H54 (cell line): Measurements from ENCODE around the gene VPS13A.
"Not testable (repeated sequence)": the region's sequence is repeated elsewhere in the genome, so short reads cannot be mapped to it uniquely, and the experiment has no call there.

ENCODE experiments used
- DNase-seq: peaks from one replicate; pipeline ENCODE4 v3.0.0; 2011; ENCODE audit warnings: low spot score, mixed read lengths; ENCODE audit not compliant: insufficient read length
- FAIRE-seq: peaks from 3 replicates; lab custom pipeline; 2011; peaks lifted over from hg19 to GRCh38; lab: Jason Lieb, UNC
- POLR2A ChIP-seq: IDR thresholded peaks from 2 replicates; pipeline ENCODE4 v1.6.1; 2011; ENCODE audit warnings: low read depth, mild to moderate bottlenecking, low read length

Gene VPS13A

DNA sequence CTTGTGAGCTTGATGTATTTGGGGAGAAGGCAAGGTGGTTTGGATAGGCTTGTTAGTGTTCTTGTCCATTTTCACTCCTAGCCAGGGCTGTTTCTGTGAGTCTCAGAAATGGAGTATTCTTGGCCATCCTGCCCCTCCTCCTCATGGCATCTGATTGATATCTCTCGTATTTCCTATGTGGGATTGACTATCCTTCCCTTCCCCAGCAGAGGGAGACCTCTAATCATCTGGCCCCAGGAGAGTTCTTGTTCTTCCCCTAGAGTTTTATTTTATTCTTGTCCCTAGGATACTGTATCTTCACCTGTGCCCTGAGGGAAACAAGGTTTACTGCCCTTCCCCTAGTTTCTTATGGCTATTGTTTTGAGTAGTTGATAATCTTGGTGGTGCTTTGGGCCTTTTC lies 114.4 kb downstream of the VPS13A start:
- FAIRE-seq (peak; percentile 92), DNase-seq (peak; percentile 15)
- no peak for TF ChIP-seq POLR2A

DNA sequence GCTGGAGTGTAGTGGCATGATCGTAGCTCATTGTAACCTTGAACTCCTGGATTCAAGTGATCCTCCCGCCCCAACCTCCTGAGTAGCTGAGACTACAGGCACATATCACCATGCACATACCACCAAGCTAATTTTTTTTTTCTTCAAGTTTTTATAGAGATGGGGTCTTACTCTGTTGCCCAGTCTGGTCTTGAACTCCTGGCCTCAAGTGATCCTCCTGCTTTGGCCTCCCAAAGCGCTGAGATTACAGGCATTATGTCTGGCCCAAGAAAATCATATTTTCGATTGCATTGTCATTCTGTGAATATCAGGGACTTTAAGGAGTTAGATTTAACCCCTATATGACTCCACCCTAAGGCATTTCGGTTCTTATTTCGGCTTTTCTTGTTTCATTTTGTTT lies 116.6 kb downstream of the VPS13A start:
- no peak for FAIRE-seq
- no peak for DNase-seq
- no peak for TF ChIP-seq POLR2A

DNA sequence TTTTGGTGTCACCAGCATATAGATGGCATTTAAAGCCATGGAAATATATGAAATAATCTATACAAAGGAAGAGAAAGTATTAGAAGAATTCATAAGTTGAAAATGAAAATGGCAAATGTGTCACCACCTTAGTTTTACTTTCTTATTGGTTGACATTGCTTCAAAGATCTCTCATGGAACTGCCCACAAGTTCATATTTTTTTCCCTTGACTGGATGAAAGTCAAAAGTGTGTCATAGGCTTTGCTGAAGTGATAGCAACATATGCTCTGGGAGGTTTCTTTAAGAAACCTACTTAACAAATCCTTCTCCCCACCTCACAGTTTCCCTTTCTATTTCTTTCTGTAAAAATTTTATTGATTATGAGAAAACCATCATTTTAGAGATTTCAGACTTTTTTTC lies 127.2 kb downstream of the VPS13A start:
- TF ChIP-seq POLR2A, result no peak
- FAIRE-seq, result no peak
- no peak for DNase-seq

DNA sequence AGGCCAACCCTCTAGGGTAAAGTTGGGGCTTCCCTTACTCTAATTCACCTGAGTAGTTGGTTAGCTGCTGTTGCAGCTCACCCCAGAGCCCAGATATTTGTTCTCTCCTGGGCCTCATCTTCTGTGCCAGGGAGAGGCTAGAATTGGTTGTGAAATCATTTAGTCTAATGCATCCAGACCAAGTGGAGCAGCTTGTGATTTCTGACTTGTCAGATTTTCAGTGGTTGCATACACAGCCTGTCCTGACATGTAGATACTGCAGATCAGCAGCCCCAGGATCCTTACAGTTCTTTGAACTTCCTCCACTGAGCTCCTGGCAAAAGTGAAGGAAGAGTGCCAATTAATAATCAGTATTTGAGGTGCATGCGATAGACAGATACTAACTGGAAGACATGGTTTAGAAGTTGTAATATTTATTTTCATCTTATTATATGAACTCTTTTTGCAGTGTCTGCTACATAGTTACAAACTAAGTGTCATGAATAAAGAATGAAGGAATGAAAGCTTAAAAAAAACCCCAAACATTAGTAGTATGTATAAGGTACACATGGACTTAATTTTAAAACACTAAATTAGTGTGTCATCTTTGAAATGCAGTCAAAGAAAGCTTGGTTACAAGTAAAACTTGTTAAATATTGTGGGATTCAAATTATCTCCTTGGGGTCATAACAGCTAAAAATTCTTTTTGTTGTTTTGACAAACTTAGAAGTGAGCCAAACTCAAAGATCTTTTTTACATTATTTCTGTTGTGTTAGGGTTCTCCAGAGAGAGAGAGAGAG lies 128.5 kb downstream of the VPS13A start:
- FAIRE-seq (peak; percentile 85), DNase-seq (no peak)
- TF ChIP-seq POLR2A, result no peak

DNA sequence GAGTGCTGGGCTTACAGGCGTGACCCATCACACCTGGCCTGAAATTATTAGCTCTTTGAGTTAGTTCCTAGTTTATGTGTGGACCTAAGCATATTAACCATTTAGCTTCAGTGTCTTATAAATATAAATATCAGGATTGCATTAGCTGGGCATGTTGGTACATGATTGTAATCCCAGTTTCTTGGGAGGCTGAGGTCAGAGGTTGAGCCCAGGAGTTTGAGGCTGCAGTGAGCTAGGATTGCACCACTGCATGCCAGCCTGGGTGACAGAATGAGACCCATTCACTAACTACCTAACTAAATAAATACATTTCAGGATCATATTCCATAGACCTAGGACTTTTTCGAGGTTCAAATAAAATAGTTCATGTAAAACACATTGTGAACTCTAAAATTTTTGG lies 129.8 kb downstream of the VPS13A start:
- no peak for TF ChIP-seq POLR2A
- FAIRE-seq, result no peak
- no peak for DNase-seq

DNA sequence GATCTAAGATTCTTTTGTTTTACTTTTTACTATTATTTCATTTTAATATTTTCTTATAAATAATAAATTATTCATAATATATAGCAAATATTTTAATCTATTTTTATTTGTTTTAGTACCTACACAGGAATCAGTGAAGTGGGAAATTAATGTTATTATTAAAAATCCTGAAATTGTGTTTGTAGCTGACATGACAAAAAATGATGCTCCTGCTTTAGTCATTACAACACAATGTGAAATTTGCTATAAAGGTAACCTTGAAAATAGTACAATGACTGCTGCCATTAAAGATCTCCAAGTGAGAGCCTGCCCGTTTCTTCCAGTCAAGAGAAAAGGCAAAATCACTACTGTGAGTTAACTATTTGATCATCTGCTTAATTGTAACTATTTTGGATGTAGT lies 138.7 kb downstream of the VPS13A start:
- TF ChIP-seq POLR2A, result no peak
- no peak for FAIRE-seq
- DNase-seq, result no peak

DNA sequence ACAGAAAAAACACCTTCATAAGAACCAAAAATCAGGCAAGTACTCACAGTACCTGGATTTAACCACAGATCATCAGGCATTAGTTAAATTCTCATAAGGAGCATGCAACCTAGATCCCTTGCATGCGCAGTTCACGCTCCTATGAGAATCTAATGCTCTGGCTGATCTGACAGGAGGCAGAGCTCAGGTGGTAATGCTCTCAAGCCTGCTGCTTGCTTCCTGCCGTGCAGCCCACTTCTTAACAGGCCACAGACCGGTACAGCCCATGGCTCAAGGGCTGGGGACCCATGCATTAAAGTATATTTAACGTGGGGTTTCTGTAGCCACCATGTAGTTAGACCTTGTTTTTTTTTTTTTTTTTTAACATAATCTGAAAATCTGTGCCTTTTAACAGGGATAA lies 147.7 kb downstream of the VPS13A start:
- no peak for TF ChIP-seq POLR2A
- FAIRE-seq (peak; percentile 84), DNase-seq (no peak)

DNA sequence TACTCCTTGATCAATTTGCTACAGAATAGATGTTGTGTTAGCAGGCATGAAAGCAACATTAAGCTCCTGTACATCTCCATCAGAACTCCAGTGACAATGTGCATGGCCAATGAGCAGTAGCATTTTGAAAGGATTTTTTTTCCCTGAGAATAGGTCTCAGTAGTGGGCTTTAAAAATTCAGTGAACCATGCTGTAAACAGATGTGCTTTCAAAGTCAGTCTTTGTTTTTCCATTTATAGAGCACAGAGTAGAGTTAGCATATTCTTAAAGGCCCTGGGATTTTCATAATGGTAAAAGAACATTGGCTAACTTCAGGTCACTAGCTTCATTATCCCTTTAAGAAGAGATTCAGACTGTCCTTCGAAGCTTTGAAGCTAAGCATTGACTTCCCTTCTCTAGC lies 150.8 kb downstream of the VPS13A start:
- FAIRE-seq, result peak; percentile 90
- no peak for DNase-seq
- TF ChIP-seq POLR2A, result no peak

DNA sequence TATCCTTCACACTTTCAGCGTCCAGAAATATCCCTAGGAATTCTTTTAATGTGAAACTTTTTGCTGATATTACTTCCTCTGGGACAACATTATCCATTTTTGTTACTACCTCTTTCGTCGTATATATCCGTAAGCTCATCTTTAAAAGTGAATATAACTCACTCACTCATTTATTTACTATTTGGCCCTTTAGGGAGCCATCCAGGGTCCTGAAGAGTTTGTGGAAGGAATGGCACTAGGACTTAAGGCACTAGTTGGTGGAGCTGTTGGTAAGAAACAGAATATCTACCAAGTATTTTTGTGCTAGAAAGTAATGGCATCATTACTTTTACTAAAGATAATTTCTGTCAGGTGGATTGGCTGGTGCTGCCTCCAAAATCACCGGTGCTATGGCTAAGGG lies 192.7 kb downstream of the VPS13A start:
- FAIRE-seq (peak; percentile 74), DNase-seq (no peak)
- TF ChIP-seq POLR2A, result no peak

DNA sequence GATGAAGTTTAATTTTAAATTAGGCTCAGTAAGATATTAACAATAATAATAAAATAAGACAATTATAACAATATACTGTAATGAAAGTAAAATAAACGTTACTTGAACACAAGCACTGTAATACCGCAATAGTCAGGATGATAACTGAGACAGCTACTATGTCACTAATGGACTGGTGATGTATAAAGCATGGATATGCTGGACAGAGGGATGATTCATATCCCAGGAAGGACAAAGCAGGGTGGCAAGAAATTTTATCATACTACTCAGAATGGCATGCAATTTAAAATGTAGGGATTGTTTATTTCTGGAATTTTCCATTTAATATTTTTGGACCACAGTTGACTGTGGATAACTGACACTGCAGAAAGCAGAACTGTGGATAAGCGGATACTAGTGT lies 196.9 kb downstream of the VPS13A start:
- TF ChIP-seq POLR2A, result no peak
- DNase-seq (no peak), FAIRE-seq (peak; percentile 88)

DNA sequence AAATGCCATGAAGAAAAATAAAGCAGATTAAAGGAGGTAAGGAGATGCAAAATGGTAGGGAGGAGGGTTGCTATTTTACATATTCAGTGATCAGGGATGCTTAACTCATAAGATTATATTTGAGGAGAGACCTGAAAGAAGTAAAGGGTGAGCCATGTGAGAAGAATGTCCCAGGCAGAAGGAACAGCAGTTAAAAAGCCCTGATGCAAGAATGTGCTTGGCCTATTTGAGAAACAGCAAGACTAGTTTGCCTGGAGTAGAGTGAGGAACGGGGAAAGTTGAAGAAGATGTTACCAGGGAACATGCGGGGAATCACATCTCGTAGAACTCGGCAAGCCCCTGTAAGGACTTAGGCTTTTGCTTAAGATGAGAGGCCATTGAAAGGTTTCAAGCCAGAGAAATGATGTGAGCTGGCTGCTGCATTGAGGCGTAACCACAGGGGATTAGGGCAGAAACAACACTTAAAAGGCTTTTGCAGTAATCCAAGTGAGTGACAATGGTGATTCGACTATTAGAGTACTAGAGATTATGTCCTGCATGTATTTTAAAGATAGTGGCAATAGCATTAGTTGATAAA lies 198.7 kb downstream of the VPS13A start:
- no peak for TF ChIP-seq POLR2A
- peak; percentile 88 for FAIRE-seq
- no peak for DNase-seq

DNA sequence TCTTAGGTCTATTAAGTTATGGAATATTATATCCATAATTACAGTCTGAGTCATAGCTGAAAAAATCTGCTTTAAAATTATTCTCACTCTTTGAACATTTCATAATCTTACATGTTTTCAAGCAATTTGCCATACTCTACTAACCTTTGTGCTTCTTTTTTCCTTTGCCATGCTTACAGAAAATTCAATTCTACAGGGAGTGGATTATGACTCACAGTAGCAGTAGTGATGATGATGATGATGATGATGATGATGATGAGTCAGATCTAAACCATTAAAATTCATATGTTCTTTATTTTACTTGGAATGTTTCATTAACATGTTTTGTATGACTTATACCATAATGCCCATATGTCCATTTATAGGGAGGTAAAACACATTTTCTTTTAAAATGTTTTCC lies 207.1 kb downstream of the VPS13A start:
- no peak for TF ChIP-seq POLR2A
- peak; percentile 100 for FAIRE-seq
- peak; percentile 29 for DNase-seq

DNA sequence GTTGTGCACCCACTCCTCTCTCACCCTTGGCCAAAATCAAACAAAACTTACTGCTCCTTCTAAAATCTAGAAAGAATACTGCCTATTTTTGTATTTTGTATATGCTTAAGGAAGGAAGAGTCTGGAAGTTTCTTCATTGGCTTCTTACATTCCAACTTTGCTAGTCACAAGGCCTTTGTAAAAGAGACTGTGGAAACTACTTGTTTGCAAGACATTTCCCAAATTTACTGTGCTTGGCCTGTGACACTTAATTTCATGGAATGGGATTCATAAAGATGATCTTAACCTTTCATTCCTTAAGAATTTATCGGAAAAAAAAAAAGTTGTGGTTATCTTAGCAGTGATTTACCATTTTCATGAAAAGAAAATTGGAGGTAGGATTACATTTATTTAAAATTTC lies 208.9 kb downstream of the VPS13A start:
- no peak for TF ChIP-seq POLR2A
- DNase-seq (no peak), FAIRE-seq (peak; percentile 62)

DNA sequence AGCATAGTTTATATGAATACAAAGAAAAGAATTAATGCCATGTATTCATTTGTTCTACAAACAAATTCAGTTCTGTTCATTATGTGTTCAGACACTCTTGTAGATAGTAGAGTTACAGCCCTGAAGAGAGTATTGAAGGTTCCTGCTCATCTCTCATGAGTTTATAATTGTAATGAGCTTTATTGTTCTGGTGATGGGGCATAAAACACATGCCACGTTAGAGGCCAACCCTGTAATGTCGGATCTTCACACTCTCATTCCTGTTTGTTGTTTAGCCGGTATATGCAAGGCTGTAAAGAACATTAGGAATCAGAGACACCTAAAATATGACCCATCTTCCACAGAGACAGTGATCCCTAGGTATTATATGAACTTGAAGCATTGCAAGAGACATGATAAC lies 214.5 kb downstream of the VPS13A start:
- no peak for DNase-seq
- TF ChIP-seq POLR2A, result no peak
- peak; percentile 92 for FAIRE-seq

DNA sequence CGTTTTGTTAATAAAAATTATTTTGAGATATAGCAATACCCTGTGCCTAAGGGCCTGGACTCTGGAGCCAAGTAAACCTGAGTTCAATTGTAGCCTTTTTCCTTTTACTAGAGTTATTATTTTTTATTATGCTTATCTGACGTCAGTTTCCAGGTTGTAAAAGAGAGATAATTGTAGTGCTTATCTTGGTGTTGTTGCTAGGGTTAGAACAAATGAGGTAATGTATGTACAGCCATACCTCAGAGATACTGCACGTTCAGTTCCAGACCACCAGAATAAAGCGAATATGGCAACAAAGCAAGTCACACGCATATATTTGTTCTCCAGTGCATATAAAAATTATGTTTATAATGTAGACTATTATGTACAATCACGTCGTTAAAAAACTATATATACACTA lies 215.0 kb downstream of the VPS13A start:
- no peak for FAIRE-seq
- DNase-seq, result no peak
- TF ChIP-seq POLR2A, result no peak

DNA sequence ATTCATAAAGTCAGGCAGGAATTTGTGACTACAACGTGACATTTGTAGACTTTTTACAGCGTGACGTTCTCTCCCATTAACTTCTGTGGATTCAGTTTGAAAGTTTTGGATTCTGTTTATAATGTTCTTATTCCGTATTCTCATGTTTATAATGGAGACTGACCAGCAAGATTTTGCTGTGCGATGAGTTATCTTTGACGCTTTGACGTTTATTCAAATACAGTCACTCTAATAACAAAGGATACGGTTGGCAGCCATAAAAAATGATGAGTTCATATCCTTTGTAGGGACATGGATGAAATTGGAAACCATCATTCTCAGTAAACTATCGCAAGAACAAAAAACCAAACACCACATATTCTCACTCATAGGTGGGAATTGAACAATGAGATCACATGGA lies 221.2 kb downstream of the VPS13A start:
- not testable (repeated sequence) for DNase-seq, FAIRE-seq
